Heart right ventricle (tissue), 16 donors: ENCODE measurements around the gene NACAD. TPM values are rescaled to one million over a fixed set of nuclear protein-coding genes. Genes with fewer than 3 reads are reported as not detected.
"Not testable (repeated sequence)": the region's sequence is repeated elsewhere in the genome, so short reads cannot be mapped to it uniquely, and the experiment has no call there.

Source experiments
- ATAC-seq, 8 donors: fragments of 200-7000 bp; cut with Tn5 transposase; one replicate each; pipeline ENCODE4 v1.9.1; 2020; ENCODE audit warnings: mild to moderate bottlenecking in 8 of 8, moderate library complexity in 8 of 8, moderate number of reproducible peaks in 1 of 8
- DNase-seq, 2 donors: peaks; one replicate each; pipeline ENCODE4 v3.0.0-alpha.2; 2020
- H3K27ac ChIP-seq, 10 donors: fragments of 200-600 bp; sonication (generic) in 2 of 10; one replicate each; pipeline versions ENCODE4 v1.5.0 to v1.8.0; 2020 to 2022; ENCODE audit warnings: mild to moderate bottlenecking in 3 of 10
- H3K27me3 ChIP-seq, 7 donors: fragments of 200-600 bp; one replicate each; pipeline ENCODE4 v1.8.0; 2021 to 2022; ENCODE audit warnings: mild to moderate bottlenecking in 2 of 7
- H3K36me3 ChIP-seq, 9 donors: fragments of 200-600 bp; sonication (generic) in 1 of 9; one replicate each; pipeline versions ENCODE4 v1.5.0 to v1.8.0; 2020 to 2022; ENCODE audit warnings: mild to moderate bottlenecking in 2 of 9
- H3K4me1 ChIP-seq, 9 donors: fragments of 200-600 bp; sonication (generic) in 1 of 9; one replicate each; pipeline versions ENCODE4 v1.5.0 to v1.8.0; 2020 to 2022; ENCODE audit warnings: mild to moderate bottlenecking in 4 of 9
- H3K4me3 ChIP-seq, 10 donors: fragments of 200-600 bp; sonication (generic) in 2 of 10; one replicate each; pipeline versions ENCODE4 v1.5.0 to v1.8.0; 2020 to 2022; ENCODE audit warnings: mild to moderate bottlenecking in 7 of 10, moderate library complexity in 2 of 10
- H3K9me3 ChIP-seq, 11 donors: fragments of 200-600 bp in 10 of 11; sonication (generic) in 2 of 11; one replicate each; pipeline versions ENCODE4 v1.5.0 to v1.8.0; 2013 to 2022; ENCODE audit warnings: mild to moderate bottlenecking in 2 of 11, control low read depth in 1 of 11, moderate library complexity in 1 of 11
- WGBS, 2 donors: extraction: QIAGEN DNeasy Blood & Tissue Kit; methylation state at CpG; one replicate each; pipeline ENCODE4 v1.1.7; 2013; ENCODE audit warnings: inconsistent platforms in 1 of 2; 5-methylcytosine and 5-hydroxymethylcytosine counted together
- intact Hi-C, 10 donors: fragments of 100-400 bp; cut with DNase I; formaldehyde crosslinking; loops; one replicate each; pipeline versions ENCODE4 v1.11.1 to v1.14.2; 2022
- polyA plus RNA-seq, 2 donors: library from polyadenylated mRNA; stranded (reverse); fragments of 200-250 nt; gene quantifications; one replicate each; pipeline ENCODE4 v1.2.3, GENCODE V29; 2013
- total RNA-seq, 10 donors: library from RNA; stranded (reverse); fragmentation: NEBNext Ultra II Directional in 3 of 10; extraction: Animal tissue kit (Norgen Biotek cat#: 25700) in 3 of 10; gene quantifications; one replicate each; pipeline versions ENCODE4 v1.2.1 to v1.2.4, GENCODE V29; 2021 to 2023
- TF ChIP-seq, protein P1 (sequence below), 9 donors: fragments of 200-600 bp; sonication (generic) in 2 of 9; IDR thresholded peaks; one replicate each; pipeline versions ENCODE4 v1.5.0 to v1.8.0; 2021 to 2022; ENCODE audit warnings: antibody characterized with exemption in 9 of 9, mild to moderate bottlenecking in 5 of 9, moderate library complexity in 1 of 9
- donor health status: Arrhythmogenic right ventricular cardiomyopathy.
- donor health status: ischemic (EF 13 %, LVEDD 7.1; RV severe dilation, severe dysfunction).
- donor health status: healthy with polysubstance abuse.
- donor health status: DM: no; HTN: yes; CAD: no.
- donor health status: DM: no; HTN: no; CAD: no.
- donor health status: ischemic (EF 25% LVEDD 6.9; RV normal size, moderate dysfunction).
- donor health status: ischemic (EF 25% LVEDD 5.7; RV mildly dilated, moderate dysfunction).
- donor health status: healthy.
- donor health status: DM: yes; HTN: yes; CAD: no.
- donor health status: Ischemic cardiomyopathy.
- donor health status: ischemic (EF 35%, LVEDD 5.7; RV mildly dilated, moderate dysfunction).
- donor health status: nonischemic (EF 11% LVEDD 7.7; RV severe dilation, severe dysfunction).
- donor health status: DM: yes; HTN: yes; CAD: no.
- donor health status: PGD.
- donor health status: ischemic (EF 29% LVEDD 5.4; RV normal size, mild dysfunction).
- donor health status: nonischemic (EF 23%, LVEDD 6.1; RV moderate dilation, normal function).

NACAD gene
- total and polyA plus RNA-seq, 12 donors, result 3.0 to 12.0 (median 4.7) TPM

DNA sequence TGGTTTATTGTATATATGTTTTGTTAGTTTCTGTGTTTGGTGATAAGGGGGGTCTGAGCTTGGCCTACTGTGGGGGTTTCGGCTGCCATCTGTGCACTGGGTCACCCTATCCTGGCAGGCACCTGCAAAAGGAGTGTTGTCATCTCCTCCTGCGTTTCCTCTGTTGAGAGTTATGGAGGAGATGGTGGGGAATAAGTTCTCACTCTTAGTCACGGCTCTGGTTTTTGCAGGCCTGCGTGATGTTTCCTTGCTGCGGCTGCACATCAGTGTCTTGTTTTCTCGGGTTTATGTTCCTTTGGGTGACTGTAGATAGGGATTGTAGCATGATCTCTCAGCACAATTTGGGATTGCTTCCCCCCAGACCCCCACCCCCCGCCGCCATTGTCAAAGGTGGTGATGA, 52.0 kb downstream of the NACAD start:
- H3K27me3 ChIP-seq, result no peaks in the 10 kb centered on the region
- intact Hi-C loops, result no loop called here
- H3K4me3 ChIP-seq, result no peak overlapping the region
- DNase-seq (no peak), ATAC-seq (no peak)
- H3K36me3 ChIP-seq, result peaks cover 0 to 48% (median 6%) of the 10 kb centered on the region in 9 donors
- no peaks in the 10 kb centered on the region for H3K9me3 ChIP-seq
- H3K4me1 ChIP-seq, result peaks cover 0 to 46% (median 21%) of the 10 kb centered on the region in 9 donors
- TF ChIP-seq, protein P1, sequence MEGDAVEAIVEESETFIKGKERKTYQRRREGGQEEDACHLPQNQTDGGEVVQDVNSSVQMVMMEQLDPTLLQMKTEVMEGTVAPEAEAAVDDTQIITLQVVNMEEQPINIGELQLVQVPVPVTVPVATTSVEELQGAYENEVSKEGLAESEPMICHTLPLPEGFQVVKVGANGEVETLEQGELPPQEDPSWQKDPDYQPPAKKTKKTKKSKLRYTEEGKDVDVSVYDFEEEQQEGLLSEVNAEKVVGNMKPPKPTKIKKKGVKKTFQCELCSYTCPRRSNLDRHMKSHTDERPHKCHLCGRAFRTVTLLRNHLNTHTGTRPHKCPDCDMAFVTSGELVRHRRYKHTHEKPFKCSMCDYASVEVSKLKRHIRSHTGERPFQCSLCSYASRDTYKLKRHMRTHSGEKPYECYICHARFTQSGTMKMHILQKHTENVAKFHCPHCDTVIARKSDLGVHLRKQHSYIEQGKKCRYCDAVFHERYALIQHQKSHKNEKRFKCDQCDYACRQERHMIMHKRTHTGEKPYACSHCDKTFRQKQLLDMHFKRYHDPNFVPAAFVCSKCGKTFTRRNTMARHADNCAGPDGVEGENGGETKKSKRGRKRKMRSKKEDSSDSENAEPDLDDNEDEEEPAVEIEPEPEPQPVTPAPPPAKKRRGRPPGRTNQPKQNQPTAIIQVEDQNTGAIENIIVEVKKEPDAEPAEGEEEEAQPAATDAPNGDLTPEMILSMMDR (IDR thresholded peaks at IDR 0.05), result no peak
- no peak overlapping the region for H3K27ac ChIP-seq
- 89 to 90% methylated on average over 8 of the region's 8 CpGs for WGBS, 2 donors

DNA sequence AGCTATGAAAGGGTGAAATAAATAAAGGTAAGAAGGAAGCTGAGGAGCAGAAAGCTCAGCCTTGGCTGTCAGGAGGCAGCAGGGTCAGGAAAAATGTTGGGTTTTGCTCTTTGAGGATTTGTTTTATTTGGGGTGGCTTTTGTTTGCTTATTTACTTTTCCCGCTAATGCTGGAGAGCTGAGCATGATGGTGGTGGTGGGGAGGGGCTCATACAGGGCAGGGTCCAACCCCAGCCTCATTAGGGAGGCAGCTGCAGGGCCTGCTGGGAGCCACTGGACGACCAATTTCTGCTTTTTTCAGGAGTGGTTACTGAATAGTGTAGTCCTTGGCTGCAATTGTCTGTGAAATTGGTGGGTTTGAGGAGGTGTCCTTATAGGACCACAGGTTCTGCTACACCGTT, 52.5 kb downstream of the NACAD start:
- H3K9me3 ChIP-seq, result no peaks in the 10 kb centered on the region
- H3K36me3 ChIP-seq, result peaks cover 0 to 48% (median 6%) of the 10 kb centered on the region in 9 donors
- intact Hi-C loops, result no loop called here
- no peak for DNase-seq
- ATAC-seq, result no peak
- H3K27ac ChIP-seq, result no peak overlapping the region
- no peaks in the 10 kb centered on the region for H3K27me3 ChIP-seq
- H3K4me1 ChIP-seq, result peaks cover 0 to 48% (median 21%) of the 10 kb centered on the region in 9 donors
- 84 to 93% methylated on average over 3 of the region's 3 CpGs for WGBS, 2 donors
- TF ChIP-seq, protein P1 (IDR thresholded peaks at IDR 0.05), result no peak
- no peak overlapping the region for H3K4me3 ChIP-seq

DNA sequence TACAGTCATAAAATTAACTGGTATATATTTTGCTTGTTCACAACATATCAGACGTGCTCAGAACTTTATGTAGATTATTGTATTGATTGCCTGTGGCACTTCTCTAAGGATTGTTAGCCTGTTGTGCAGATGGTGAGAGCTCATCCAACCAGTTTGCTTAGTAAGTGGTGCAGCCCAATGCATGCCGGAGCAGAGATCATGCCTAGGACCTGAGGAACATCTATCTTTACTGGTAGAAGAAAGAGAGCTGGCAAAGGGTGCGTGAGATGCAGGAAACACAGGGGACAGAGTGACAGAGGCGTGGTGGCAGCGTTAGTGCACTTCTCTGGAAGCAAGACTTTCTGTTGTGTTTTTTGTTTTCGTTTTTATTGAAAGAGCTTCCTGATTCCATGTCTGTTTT, 52.9 kb downstream of the NACAD start:
- Histone ChIP-seq H3K4me1 (peaks cover 0 to 49% (median 21%) of the 10 kb centered on the region in 9 donors), H3K27ac (no peak overlapping the region), H3K4me3 (no peak overlapping the region), H3K36me3 (peaks cover 0 to 45% (median 6%) of the 10 kb centered on the region in 9 donors), H3K27me3 (no peaks in the 10 kb centered on the region), H3K9me3 (no peaks in the 10 kb centered on the region)
- ATAC-seq (no peak), DNase-seq (no peak)
- WGBS, 2 donors, result 76 to 83% methylated on average over 6 of the region's 6 CpGs
- TF ChIP-seq, protein P1 (IDR thresholded peaks at IDR 0.05), result no peak
- intact Hi-C loops, result no loop called here

DNA sequence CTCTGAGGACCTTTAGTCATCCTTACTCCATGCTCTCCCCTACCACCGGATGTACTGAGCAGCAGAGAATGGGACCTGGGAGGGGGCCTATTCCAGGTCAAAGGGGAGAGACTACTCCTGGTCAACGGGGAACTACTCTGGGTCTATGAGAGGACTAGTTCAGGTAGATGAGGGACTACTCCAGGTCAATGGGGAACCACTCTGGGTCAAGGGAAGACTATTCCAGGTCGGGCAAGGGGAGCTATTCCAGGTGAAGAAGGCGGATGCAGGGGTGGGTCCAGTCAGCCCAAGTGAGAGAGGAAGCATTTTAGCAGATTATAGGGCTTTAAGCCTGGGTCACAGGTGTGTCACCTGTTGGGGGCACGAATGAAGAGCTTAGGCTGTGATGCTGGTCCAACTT, 53.4 kb downstream of the NACAD start:
- Histone ChIP-seq H3K27me3 (no peaks in the 10 kb centered on the region), H3K9me3 (no peaks in the 10 kb centered on the region), H3K36me3 (peaks cover 0 to 40% (median 6%) of the 10 kb centered on the region in 9 donors), H3K4me1 (peaks cover 0 to 49% (median 21%) of the 10 kb centered on the region in 9 donors), H3K4me3 (no peak overlapping the region), H3K27ac (no peak overlapping the region)
- DNase-seq (no peak), ATAC-seq (no peak)
- TF ChIP-seq, protein P1 (IDR thresholded peaks at IDR 0.05), result no peak
- WGBS, 2 donors, result 94 to 95% methylated on average over 5 of the region's 5 CpGs
- intact Hi-C loops, result no loop called here

DNA sequence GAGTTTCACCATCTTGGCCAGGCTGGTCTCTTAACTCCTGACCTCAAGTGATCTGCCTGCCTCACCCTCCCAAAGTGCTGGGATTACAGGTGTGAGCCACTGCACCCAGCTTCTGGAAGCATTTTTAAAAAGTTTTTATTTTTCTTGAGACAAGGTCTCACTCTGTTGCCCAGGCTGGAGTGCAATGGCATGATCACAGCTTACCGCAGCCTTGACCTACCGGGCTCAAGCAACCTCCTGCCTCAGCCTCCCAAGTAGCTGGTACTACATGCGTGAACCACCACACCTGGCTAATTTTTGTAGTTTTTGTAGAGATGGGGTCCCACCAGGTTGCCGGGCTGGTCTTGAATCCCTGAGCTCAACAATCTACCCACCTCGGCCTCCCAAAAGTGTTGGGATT, 54.1 kb downstream of the NACAD start:
- peaks cover 0 to 52% (median 21%) of the 10 kb centered on the region in 9 donors for H3K4me1 ChIP-seq
- intact Hi-C loops, ATAC-seq: not testable (repeated sequence)

More for the DNA sequence above, 54.1 kb downstream of the NACAD start:
- not testable (repeated sequence) for H3K4me3 ChIP-seq, H3K9me3 ChIP-seq, H3K27ac ChIP-seq, DNase-seq, H3K27me3 ChIP-seq
- H3K36me3 ChIP-seq, result peaks cover 0 to 34% (median 6%) of the 10 kb centered on the region in 9 donors
- 98 to 99% methylated on average over 5 of the region's 5 CpGs for WGBS, 2 donors
